ENCODE data around the gene PIEZO2. TPM values are rescaled to one million over a fixed set of nuclear protein-coding genes. Genes with fewer than 3 reads are reported as not detected.

PIEZO2 gene
- total RNA-seq, 1 experiment from 2014 or later, result 10.7 TPM

DNA sequence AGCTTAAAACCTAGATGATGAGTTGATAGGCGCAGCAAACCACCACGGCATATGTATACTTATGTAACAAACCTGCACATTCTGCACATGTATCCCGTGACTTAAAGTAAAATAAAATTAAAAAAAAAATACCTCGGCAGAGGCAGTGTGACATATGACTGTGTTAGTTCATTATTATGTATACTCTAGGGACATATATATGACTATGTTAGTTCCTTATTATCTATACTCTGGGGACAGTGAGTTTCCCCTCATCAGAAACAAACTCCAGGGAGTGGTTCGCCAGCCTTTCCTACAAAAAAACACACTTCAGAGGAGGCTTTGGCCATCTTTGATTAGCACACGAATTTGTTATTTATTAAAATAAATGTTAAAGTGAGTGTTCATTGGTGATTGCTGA is 209.5 kb downstream of the PIEZO2 start:
- Mint-ChIP-seq H3K27me3 (ENCODE audit: low read depth) (no peaks in the 10 kb centered on the region), H3K36me3 (peaks cover 21% of the 10 kb centered on the region), H3K27ac (no peak overlapping the region), H3K4me3 (no peak overlapping the region), H3K4me1 (peaks cover 22% of the 10 kb centered on the region), H3K9me3 (peaks cover 25% of the 10 kb centered on the region)
- DNase-seq (ENCODE audit: low spot score), result no peak
- TF ChIP-seq, protein P1, sequence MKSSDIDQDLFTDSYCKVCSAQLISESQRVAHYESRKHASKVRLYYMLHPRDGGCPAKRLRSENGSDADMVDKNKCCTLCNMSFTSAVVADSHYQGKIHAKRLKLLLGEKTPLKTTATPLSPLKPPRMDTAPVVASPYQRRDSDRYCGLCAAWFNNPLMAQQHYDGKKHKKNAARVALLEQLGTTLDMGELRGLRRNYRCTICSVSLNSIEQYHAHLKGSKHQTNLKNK (CRISPR knock-in tag; IDR thresholded peaks at IDR 0.05), result no peak
- TF ChIP-seq CREM (CRISPR knock-in tag; IDR thresholded peaks at IDR 0.05) (no peak), JUN (CRISPR knock-in tag; IDR thresholded peaks at IDR 0.05) (no peak), SP1 (CRISPR knock-in tag; conservative IDR thresholded peaks at IDR 0.05) (no peak), SOX15 (CRISPR knock-in tag; IDR thresholded peaks at IDR 0.05) (no peak), EMX1 (CRISPR knock-in tag; IDR thresholded peaks at IDR 0.05) (no peak), ZNF219 (CRISPR knock-in tag; IDR thresholded peaks at IDR 0.05; ENCODE audit: borderline replicate concordance) (no peak), KAT7 (CRISPR knock-in tag; IDR thresholded peaks at IDR 0.05; ENCODE audit: borderline replicate concordance) (no peak), ZBTB21 (CRISPR knock-in tag; IDR thresholded peaks at IDR 0.05; ENCODE audit: borderline replicate concordance) (no peak), ZNF423 (CRISPR knock-in tag; IDR thresholded peaks at IDR 0.05) (no peak)
- TF ChIP-seq, protein P2, sequence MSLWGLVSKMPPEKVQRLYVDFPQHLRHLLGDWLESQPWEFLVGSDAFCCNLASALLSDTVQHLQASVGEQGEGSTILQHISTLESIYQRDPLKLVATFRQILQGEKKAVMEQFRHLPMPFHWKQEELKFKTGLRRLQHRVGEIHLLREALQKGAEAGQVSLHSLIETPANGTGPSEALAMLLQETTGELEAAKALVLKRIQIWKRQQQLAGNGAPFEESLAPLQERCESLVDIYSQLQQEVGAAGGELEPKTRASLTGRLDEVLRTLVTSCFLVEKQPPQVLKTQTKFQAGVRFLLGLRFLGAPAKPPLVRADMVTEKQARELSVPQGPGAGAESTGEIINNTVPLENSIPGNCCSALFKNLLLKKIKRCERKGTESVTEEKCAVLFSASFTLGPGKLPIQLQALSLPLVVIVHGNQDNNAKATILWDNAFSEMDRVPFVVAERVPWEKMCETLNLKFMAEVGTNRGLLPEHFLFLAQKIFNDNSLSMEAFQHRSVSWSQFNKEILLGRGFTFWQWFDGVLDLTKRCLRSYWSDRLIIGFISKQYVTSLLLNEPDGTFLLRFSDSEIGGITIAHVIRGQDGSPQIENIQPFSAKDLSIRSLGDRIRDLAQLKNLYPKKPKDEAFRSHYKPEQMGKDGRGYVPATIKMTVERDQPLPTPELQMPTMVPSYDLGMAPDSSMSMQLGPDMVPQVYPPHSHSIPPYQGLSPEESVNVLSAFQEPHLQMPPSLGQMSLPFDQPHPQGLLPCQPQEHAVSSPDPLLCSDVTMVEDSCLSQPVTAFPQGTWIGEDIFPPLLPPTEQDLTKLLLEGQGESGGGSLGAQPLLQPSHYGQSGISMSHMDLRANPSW (CRISPR knock-in tag; conservative IDR thresholded peaks at IDR 0.05; ENCODE audit: low read depth), result no peak
- TF ChIP-seq, protein P3, sequence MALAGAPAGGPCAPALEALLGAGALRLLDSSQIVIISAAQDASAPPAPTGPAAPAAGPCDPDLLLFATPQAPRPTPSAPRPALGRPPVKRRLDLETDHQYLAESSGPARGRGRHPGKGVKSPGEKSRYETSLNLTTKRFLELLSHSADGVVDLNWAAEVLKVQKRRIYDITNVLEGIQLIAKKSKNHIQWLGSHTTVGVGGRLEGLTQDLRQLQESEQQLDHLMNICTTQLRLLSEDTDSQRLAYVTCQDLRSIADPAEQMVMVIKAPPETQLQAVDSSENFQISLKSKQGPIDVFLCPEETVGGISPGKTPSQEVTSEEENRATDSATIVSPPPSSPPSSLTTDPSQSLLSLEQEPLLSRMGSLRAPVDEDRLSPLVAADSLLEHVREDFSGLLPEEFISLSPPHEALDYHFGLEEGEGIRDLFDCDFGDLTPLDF (CRISPR knock-in tag; IDR thresholded peaks at IDR 0.05), result no peak
- TF ChIP-seq, protein P4, sequence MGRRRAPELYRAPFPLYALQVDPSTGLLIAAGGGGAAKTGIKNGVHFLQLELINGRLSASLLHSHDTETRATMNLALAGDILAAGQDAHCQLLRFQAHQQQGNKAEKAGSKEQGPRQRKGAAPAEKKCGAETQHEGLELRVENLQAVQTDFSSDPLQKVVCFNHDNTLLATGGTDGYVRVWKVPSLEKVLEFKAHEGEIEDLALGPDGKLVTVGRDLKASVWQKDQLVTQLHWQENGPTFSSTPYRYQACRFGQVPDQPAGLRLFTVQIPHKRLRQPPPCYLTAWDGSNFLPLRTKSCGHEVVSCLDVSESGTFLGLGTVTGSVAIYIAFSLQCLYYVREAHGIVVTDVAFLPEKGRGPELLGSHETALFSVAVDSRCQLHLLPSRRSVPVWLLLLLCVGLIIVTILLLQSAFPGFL (CRISPR knock-in tag; IDR thresholded peaks at IDR 0.05; ENCODE audit: borderline replicate concordance), result no peak
- TF ChIP-seq, protein P5, sequence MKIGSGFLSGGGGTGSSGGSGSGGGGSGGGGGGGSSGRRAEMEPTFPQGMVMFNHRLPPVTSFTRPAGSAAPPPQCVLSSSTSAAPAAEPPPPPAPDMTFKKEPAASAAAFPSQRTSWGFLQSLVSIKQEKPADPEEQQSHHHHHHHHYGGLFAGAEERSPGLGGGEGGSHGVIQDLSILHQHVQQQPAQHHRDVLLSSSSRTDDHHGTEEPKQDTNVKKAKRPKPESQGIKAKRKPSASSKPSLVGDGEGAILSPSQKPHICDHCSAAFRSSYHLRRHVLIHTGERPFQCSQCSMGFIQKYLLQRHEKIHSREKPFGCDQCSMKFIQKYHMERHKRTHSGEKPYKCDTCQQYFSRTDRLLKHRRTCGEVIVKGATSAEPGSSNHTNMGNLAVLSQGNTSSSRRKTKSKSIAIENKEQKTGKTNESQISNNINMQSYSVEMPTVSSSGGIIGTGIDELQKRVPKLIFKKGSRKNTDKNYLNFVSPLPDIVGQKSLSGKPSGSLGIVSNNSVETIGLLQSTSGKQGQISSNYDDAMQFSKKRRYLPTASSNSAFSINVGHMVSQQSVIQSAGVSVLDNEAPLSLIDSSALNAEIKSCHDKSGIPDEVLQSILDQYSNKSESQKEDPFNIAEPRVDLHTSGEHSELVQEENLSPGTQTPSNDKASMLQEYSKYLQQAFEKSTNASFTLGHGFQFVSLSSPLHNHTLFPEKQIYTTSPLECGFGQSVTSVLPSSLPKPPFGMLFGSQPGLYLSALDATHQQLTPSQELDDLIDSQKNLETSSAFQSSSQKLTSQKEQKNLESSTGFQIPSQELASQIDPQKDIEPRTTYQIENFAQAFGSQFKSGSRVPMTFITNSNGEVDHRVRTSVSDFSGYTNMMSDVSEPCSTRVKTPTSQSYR (CRISPR knock-in tag; IDR thresholded peaks at IDR 0.05), result no peak
- TF ChIP-seq, protein P6, sequence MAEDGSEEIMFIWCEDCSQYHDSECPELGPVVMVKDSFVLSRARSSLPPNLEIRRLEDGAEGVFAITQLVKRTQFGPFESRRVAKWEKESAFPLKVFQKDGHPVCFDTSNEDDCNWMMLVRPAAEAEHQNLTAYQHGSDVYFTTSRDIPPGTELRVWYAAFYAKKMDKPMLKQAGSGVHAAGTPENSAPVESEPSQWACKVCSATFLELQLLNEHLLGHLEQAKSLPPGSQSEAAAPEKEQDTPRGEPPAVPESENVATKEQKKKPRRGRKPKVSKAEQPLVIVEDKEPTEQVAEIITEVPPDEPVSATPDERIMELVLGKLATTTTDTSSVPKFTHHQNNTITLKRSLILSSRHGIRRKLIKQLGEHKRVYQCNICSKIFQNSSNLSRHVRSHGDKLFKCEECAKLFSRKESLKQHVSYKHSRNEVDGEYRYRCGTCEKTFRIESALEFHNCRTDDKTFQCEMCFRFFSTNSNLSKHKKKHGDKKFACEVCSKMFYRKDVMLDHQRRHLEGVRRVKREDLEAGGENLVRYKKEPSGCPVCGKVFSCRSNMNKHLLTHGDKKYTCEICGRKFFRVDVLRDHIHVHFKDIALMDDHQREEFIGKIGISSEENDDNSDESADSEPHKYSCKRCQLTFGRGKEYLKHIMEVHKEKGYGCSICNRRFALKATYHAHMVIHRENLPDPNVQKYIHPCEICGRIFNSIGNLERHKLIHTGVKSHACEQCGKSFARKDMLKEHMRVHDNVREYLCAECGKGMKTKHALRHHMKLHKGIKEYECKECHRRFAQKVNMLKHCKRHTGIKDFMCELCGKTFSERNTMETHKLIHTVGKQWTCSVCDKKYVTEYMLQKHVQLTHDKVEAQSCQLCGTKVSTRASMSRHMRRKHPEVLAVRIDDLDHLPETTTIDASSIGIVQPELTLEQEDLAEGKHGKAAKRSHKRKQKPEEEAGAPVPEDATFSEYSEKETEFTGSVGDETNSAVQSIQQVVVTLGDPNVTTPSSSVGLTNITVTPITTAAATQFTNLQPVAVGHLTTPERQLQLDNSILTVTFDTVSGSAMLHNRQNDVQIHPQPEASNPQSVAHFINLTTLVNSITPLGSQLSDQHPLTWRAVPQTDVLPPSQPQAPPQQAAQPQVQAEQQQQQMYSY (CRISPR knock-in tag; IDR thresholded peaks at IDR 0.05), result no peak
- ChIA-PET POLR2A (no interaction called here), CTCF (no interaction called here)
- ATAC-seq, result no peak
